ENCODE results near the gene SEMA4D.
A peak's percentile ranks its signal among the peaks of the same experiment; 100 is the strongest.

SEMA4D gene

GRCh38 chr9:89376741-89377351 is 121.1 kb downstream of the SEMA4D start:
- Histone ChIP-seq H3K18ac (ENCODE audit: low read length) (no peak overlapping the region), H3K79me1 (ENCODE audit: low read depth, low read length) (no peaks in the 10 kb centered on the region), H2BK12ac (ENCODE audit: low read length) (no peak overlapping the region), H3K23ac (ENCODE audit: low read depth, low read length, poor library complexity) (no peak overlapping the region), H4K91ac (ENCODE audit: low read depth, low read length, poor library complexity) (no peak overlapping the region), H2AK5ac (ENCODE audit: low read depth, low read length) (no peak overlapping the region), H3K9ac (ENCODE audit: low read depth, low read length, poor library complexity) (no peak overlapping the region), H2BK120ac (ENCODE audit: low read depth, low read length) (no peak overlapping the region), H3K36me3 (replicated peaks in 1 of 2; ENCODE audit: control insufficient read depth in 2 of 2, insufficient read depth in 2 of 2, low read length in 2 of 2) (peaks cover 0 to 9% of the 10 kb centered on the region in 2 donors), H4K8ac (ENCODE audit: low read depth, low read length) (no peak overlapping the region), H2BK15ac (ENCODE audit: low read length) (no peak overlapping the region), H2AFZ (ENCODE audit: low read length) (no peak overlapping the region), H3K27ac (replicated peaks; ENCODE audit: low read length) (no peak overlapping the region), H3K4me3 (ENCODE audit: low read length in 2 of 2) (no peak overlapping the region), H2BK5ac (ENCODE audit: low read length) (no peak overlapping the region), H3K4me2 (ENCODE audit: insufficient read depth, low read length, poor library complexity, severe bottlenecking) (no peak overlapping the region), H3K9me3 (replicated peaks in 1 of 2; ENCODE audit: control insufficient read depth in 2 of 2, insufficient read depth in 1 of 2, low read depth in 1 of 2, low read length in 2 of 2) (peaks cover 0 to 2% of the 10 kb centered on the region in 2 donors), H3K4me1 (ENCODE audit: control insufficient read depth in 2 of 2, insufficient read depth in 1 of 2, low read depth in 1 of 2, low read length in 2 of 2) (peaks cover 0 to 3% of the 10 kb centered on the region in 2 donors), H3K14ac (ENCODE audit: low read length) (no peak overlapping the region), H3K27me3 (ENCODE audit: control insufficient read depth in 3 of 3, insufficient read depth in 3 of 3, low read depth in 1 of 3, low read length in 3 of 3) (no peaks in the 10 kb centered on the region), H3K4ac (ENCODE audit: low read length) (no peak overlapping the region)
- DNase-seq (ENCODE audit: low spot score) = no peak
- WGBS, 2 donors (ENCODE audit: extremely low coverage in 2 of 2, insufficient read length in 2 of 2, insufficient replicate concordance in 1 of 2) = no CpG with 5 or more reads among the region's 17 CpGs

- no peak overlapping the region for H3K18ac ChIP-seq (ENCODE audit: low read length)
- H2BK5ac ChIP-seq (ENCODE audit: low read length) = no peak overlapping the region
- no peak overlapping the region for H2AFZ ChIP-seq (ENCODE audit: low read length)
- no peak overlapping the region for H2BK12ac ChIP-seq (ENCODE audit: low read length)
- peaks cover 0 to 9% of the 10 kb centered on the region in 2 donors for H3K36me3 ChIP-seq (replicated peaks in 1 of 2; ENCODE audit: control insufficient read depth in 2 of 2, insufficient read depth in 2 of 2, low read length in 2 of 2)
- peaks cover 0 to 3% of the 10 kb centered on the region in 2 donors for H3K4me1 ChIP-seq (ENCODE audit: control insufficient read depth in 2 of 2, insufficient read depth in 1 of 2, low read depth in 1 of 2, low read length in 2 of 2)
- H3K79me1 ChIP-seq (ENCODE audit: low read depth, low read length) = no peaks in the 10 kb centered on the region
- no peak overlapping the region for H3K4me3 ChIP-seq (ENCODE audit: low read length in 2 of 2)
- no peak overlapping the region for H3K27ac ChIP-seq (replicated peaks; ENCODE audit: low read length)
- no peak overlapping the region for H3K23ac ChIP-seq (ENCODE audit: low read depth, low read length, poor library complexity)
- no peak overlapping the region for H3K4ac ChIP-seq (ENCODE audit: low read length)
- no peak overlapping the region for H2BK15ac ChIP-seq (ENCODE audit: low read length)
- no peaks in the 10 kb centered on the region for H3K27me3 ChIP-seq (ENCODE audit: control insufficient read depth in 3 of 3, insufficient read depth in 3 of 3, low read depth in 1 of 3, low read length in 3 of 3)
- peaks cover 0 to 2% of the 10 kb centered on the region in 2 donors for H3K9me3 ChIP-seq (replicated peaks in 1 of 2; ENCODE audit: control insufficient read depth in 2 of 2, insufficient read depth in 1 of 2, low read depth in 1 of 2, low read length in 2 of 2)
- no peak for DNase-seq (ENCODE audit: low spot score)
- H3K9ac ChIP-seq (ENCODE audit: low read depth, low read length, poor library complexity) = no peak overlapping the region
- no peak overlapping the region for H3K14ac ChIP-seq (ENCODE audit: low read length)
- H3K4me2 ChIP-seq (ENCODE audit: insufficient read depth, low read length, poor library complexity, severe bottlenecking) = no peak overlapping the region
- no peak overlapping the region for H4K8ac ChIP-seq (ENCODE audit: low read depth, low read length)
- no CpG with 5 or more reads among the region's 4 CpGs for WGBS, 2 donors (ENCODE audit: extremely low coverage in 2 of 2, insufficient read length in 2 of 2, insufficient replicate concordance in 1 of 2)
- H2BK120ac ChIP-seq (ENCODE audit: low read depth, low read length) = no peak overlapping the region
- H4K91ac ChIP-seq (ENCODE audit: low read depth, low read length, poor library complexity) = no peak overlapping the region
- H2AK5ac ChIP-seq (ENCODE audit: low read depth, low read length) = no peak overlapping the region
These were observed 121.6 kb downstream of the SEMA4D start for GRCh38 chr9:89376286-89376685.

DNA sequence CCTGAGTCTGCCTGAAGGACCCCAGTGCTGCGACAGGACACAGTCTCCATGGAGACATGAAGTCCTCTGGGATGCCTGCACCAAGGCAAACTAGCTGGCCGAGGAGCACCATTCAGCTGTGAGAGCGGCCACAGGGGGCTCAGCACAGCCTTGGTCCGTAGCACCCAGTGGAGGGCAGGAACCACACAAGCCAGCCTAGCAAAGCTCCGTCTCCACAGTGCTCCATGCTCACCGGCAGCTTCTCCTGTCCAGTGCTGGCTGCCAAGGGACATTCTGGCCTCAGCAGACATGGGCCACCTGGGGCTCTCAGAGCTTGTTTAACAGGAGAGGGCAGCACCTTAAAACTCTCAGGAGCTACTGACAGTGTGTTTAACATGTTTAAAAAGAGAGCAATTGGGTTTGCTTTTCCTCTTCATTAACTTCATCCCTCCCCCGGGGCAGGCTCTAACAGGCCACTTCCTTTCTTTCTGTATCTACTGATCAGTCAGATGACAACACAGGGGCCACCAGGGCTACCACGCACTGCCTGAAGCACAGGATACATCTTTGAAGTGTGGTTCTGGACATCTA is 122.6 kb downstream of the SEMA4D start:
- no CpG with 5 or more reads among the region's 8 CpGs for WGBS, 2 donors (ENCODE audit: extremely low coverage in 2 of 2, insufficient read length in 2 of 2, insufficient replicate concordance in 1 of 2)
- no peak overlapping the region for H3K14ac ChIP-seq (ENCODE audit: low read length)
- no peak overlapping the region for H2BK5ac ChIP-seq (ENCODE audit: low read length)
- DNase-seq (ENCODE audit: low spot score) = no peak
- no peak overlapping the region for H2BK12ac ChIP-seq (ENCODE audit: low read length)
- H4K8ac ChIP-seq (ENCODE audit: low read depth, low read length) = no peak overlapping the region
- H3K27me3 ChIP-seq (ENCODE audit: control insufficient read depth in 3 of 3, insufficient read depth in 3 of 3, low read depth in 1 of 3, low read length in 3 of 3) = no peaks in the 10 kb centered on the region
- no peak overlapping the region for H3K27ac ChIP-seq (replicated peaks; ENCODE audit: low read length)
- H4K91ac ChIP-seq (ENCODE audit: low read depth, low read length, poor library complexity) = peak overlapping the region; percentile 81
- no peak overlapping the region for H2BK15ac ChIP-seq (ENCODE audit: low read length)
- H3K4ac ChIP-seq (ENCODE audit: low read length) = no peak overlapping the region
- no peak overlapping the region for H3K4me2 ChIP-seq (ENCODE audit: insufficient read depth, low read length, poor library complexity, severe bottlenecking)
- H2BK120ac ChIP-seq (ENCODE audit: low read depth, low read length) = no peak overlapping the region
- H3K9me3 ChIP-seq (replicated peaks in 1 of 2; ENCODE audit: control insufficient read depth in 2 of 2, insufficient read depth in 1 of 2, low read depth in 1 of 2, low read length in 2 of 2) = peaks cover 0 to 4% of the 10 kb centered on the region in 2 donors
- peak overlapping the region; percentile 80 for H3K18ac ChIP-seq (ENCODE audit: low read length)
- peaks cover 0 to 3% of the 10 kb centered on the region in 2 donors for H3K4me1 ChIP-seq (ENCODE audit: control insufficient read depth in 2 of 2, insufficient read depth in 1 of 2, low read depth in 1 of 2, low read length in 2 of 2)
- H3K4me3 ChIP-seq (ENCODE audit: low read length in 2 of 2) = no peak overlapping the region
- peaks cover 0 to 9% of the 10 kb centered on the region in 2 donors for H3K36me3 ChIP-seq (replicated peaks in 1 of 2; ENCODE audit: control insufficient read depth in 2 of 2, insufficient read depth in 2 of 2, low read length in 2 of 2)
- H3K9ac ChIP-seq (ENCODE audit: low read depth, low read length, poor library complexity) = no peak overlapping the region
- peaks cover 1% of the 10 kb centered on the region for H3K79me1 ChIP-seq (ENCODE audit: low read depth, low read length)
- no peak overlapping the region for H2AK5ac ChIP-seq (ENCODE audit: low read depth, low read length)
- no peak overlapping the region for H3K23ac ChIP-seq (ENCODE audit: low read depth, low read length, poor library complexity)
- no peak overlapping the region for H2AFZ ChIP-seq (ENCODE audit: low read length)

DNA sequence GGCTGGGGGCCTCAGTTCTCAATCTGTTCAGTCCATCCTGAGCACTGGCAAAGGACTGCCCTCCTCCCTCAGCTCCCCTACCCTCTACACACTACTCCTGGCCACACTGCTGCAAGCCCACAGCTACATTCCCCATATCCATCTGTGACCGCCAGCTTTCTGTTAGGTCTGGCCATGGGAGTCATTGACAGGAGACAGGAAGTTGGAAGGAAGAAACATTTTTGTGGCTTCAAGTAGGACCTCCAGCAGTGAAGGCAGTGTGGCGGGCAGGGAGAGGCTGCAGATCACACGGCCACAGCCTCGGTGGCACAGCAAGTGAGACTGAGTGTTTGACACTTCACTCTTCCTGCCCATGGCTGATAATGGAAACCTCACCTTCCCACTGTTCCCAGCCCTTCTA is 123.7 kb downstream of the SEMA4D start:
- Histone ChIP-seq H2BK5ac (ENCODE audit: low read length) (no peak overlapping the region), H3K79me1 (ENCODE audit: low read depth, low read length) (peaks cover 1% of the 10 kb centered on the region), H2BK15ac (ENCODE audit: low read length) (no peak overlapping the region), H3K23ac (ENCODE audit: low read depth, low read length, poor library complexity) (peak overlapping the region; percentile 36), H4K8ac (ENCODE audit: low read depth, low read length) (no peak overlapping the region), H3K36me3 (replicated peaks in 1 of 2; ENCODE audit: control insufficient read depth in 2 of 2, insufficient read depth in 2 of 2, low read length in 2 of 2) (peaks cover 0 to 11% of the 10 kb centered on the region in 2 donors), H2AFZ (ENCODE audit: low read length) (no peak overlapping the region), H3K27me3 (ENCODE audit: control insufficient read depth in 3 of 3, insufficient read depth in 3 of 3, low read depth in 1 of 3, low read length in 3 of 3) (no peaks in the 10 kb centered on the region), H4K91ac (ENCODE audit: low read depth, low read length, poor library complexity) (no peak overlapping the region), H3K27ac (replicated peaks; ENCODE audit: low read length) (no peak overlapping the region), H3K18ac (ENCODE audit: low read length) (no peak overlapping the region), H3K4me2 (ENCODE audit: insufficient read depth, low read length, poor library complexity, severe bottlenecking) (no peak overlapping the region), H2BK12ac (ENCODE audit: low read length) (no peak overlapping the region), H3K4me3 (ENCODE audit: low read length in 2 of 2) (no peak overlapping the region), H3K4ac (ENCODE audit: low read length) (no peak overlapping the region), H3K9ac (ENCODE audit: low read depth, low read length, poor library complexity) (no peak overlapping the region), H2BK120ac (ENCODE audit: low read depth, low read length) (no peak overlapping the region), H3K4me1 (ENCODE audit: control insufficient read depth in 2 of 2, insufficient read depth in 1 of 2, low read depth in 1 of 2, low read length in 2 of 2) (peaks cover 0 to 3% of the 10 kb centered on the region in 2 donors), H2AK5ac (ENCODE audit: low read depth, low read length) (no peak overlapping the region), H3K14ac (ENCODE audit: low read length) (no peak overlapping the region), H3K9me3 (replicated peaks in 1 of 2; ENCODE audit: control insufficient read depth in 2 of 2, insufficient read depth in 1 of 2, low read depth in 1 of 2, low read length in 2 of 2) (peaks cover 0 to 7% of the 10 kb centered on the region in 2 donors)
- no CpG with 5 or more reads among the region's 4 CpGs for WGBS, 2 donors (ENCODE audit: extremely low coverage in 2 of 2, insufficient read length in 2 of 2, insufficient replicate concordance in 1 of 2)
- DNase-seq (ENCODE audit: low spot score) = no peak

Data from neuronal stem cell (in vitro differentiated cells).